Measurements from ENCODE around the gene NGRN.

The NGRN gene

DNA sequence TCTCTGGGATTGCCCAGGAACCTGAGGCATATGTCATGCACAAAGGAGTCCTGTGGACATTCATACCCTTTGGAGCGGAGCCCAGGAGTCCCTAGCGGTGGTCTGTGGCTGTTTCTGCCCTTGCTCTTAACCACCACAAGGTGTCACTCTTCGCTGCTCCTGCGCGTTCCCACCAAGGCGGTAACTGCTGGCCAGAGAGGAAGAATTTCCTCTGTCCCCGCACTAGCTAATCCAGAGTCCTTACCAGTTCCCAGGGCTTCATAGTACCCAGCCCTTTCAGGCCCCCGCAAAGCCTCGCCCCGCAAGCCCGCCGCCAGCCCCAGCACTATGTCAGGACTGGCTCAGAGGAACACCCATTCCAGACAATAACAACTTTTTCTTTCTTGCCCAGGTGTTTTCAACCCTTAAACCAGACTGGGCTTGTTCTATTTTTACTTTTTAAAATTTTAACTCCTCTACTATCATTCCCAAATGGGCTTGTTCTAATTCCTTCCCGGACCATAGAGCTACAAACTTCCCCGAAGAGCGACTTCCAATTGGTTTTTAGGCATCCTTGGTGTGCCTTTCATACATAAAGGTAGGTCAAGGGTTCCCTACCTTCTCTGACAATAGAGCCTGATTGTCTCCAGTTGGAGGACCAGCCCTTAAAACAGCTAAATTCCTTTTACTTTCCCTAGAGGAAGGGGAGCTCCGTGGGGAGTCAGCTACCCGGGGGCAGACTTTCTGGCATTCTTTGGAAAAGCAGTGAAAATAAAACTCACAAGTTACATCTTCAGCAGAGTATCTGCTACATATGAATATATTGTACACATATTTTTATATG, 54.8 kb downstream of the NGRN start:
- no peaks in the 10 kb centered on the region for H3K9me3 ChIP-seq (ENCODE audit: control insufficient read depth, insufficient read depth, low read length)
- peaks cover 5% of the 10 kb centered on the region for H3K4me1 ChIP-seq (ENCODE audit: control insufficient read depth, insufficient read depth, low read length)
- H3K27me3 ChIP-seq (ENCODE audit: control insufficient read depth, insufficient read depth, low read length): no peaks in the 10 kb centered on the region
- no peaks in the 10 kb centered on the region for H3K36me3 ChIP-seq (ENCODE audit: control insufficient read depth, insufficient read depth, low read length)
- no peak overlapping the region for H3K9ac ChIP-seq (ENCODE audit: low read depth, low read length)
- H3K27ac ChIP-seq (ENCODE audit: low read depth, low read length): peak overlapping the region; percentile 80
- H3K4me3 ChIP-seq (ENCODE audit: low read depth, low read length): peak overlapping the region; percentile 35

DNA sequence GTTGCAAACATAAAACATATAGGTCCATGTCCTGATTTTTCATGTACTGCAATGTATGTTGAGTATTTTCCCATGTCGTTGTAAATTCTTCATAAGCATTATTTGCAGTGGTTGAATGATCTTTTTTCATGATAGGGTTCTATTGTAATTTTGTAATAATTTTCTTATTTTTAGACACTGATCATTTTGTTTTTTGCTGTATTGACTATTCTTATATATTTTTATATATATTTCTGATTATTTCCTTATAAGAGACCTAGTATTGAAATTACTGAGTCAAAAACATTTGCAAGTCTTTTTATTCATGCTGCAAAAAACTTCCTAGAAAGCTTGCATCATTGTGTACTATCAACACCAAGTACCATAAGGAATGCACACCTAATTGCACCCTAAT, 55.4 kb downstream of the NGRN start:
- peak overlapping the region; percentile 80 for H3K27ac ChIP-seq (ENCODE audit: low read depth, low read length)
- no peaks in the 10 kb centered on the region for H3K36me3 ChIP-seq (ENCODE audit: control insufficient read depth, insufficient read depth, low read length)
- no peaks in the 10 kb centered on the region for H3K27me3 ChIP-seq (ENCODE audit: control insufficient read depth, insufficient read depth, low read length)
- H3K4me3 ChIP-seq (ENCODE audit: low read depth, low read length): peak overlapping the region; percentile 35; the same call in 1 of the 2 replicates
- no peaks in the 10 kb centered on the region for H3K9me3 ChIP-seq (ENCODE audit: control insufficient read depth, insufficient read depth, low read length)
- H3K9ac ChIP-seq (ENCODE audit: low read depth, low read length): no peak overlapping the region
- H3K4me1 ChIP-seq (ENCODE audit: control insufficient read depth, insufficient read depth, low read length): peaks cover 5% of the 10 kb centered on the region
